Measurements from ENCODE around the gene VPS72. TPM values are rescaled to one million over a fixed set of nuclear protein-coding genes. Genes with fewer than 3 reads are reported as not detected.

The VPS72 gene
- total and polyA plus RNA-seq, 9 of the 15 experiments (the other 6 are each of a cell fraction or from before 2014, with no cell fraction given): 7.2 to 131 (median 75.7) TPM

- no peak for TF ChIP-seq CHD7 (IDR thresholded peaks at IDR 0.05; ENCODE audit: low read depth, low read length)
- TF ChIP-seq ZNF121 (CRISPR knock-in tag; conservative IDR thresholded peaks at IDR 0.05): no peak
Measured at GRCh38 chr1:151213560-151213959, 23.6 kb upstream of the VPS72 start (continued).

Data from K562 (cell line).